ENCODE results near the gene FCRL1. TPM values are rescaled to one million over a fixed set of nuclear protein-coding genes. Genes with fewer than 3 reads are reported as not detected.

FCRL1 gene
- polyA plus RNA-seq, 1 of the 3 experiments (the other 2 are of a cell fraction), result not detected

DNA sequence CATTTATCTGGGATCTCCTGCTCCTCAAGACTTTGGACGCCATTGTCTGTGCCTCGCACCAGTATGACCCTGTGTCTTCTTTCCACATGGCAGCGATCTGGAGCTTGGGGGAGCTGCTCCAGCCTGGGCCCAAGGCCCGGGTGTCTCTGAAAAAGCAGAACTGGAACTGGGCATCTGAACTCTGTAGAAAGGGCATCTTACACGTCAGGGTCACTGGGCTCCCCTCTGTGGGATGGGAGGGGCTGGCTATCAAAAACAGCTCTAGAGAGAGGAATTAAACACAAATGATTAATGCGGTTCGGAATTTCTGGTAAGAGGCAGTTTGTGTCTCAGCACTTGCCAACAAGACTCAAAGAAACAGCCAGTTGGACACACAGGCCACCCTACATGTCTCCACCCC is 16.1 kb downstream of the FCRL1 start:
- no peak for DNase-seq
- H3K27me3 ChIP-seq (ENCODE audit: insufficient read depth), result no peaks in the 10 kb centered on the region; the same call in none of the 2 replicates
- no peaks in the 10 kb centered on the region for H4K20me1 ChIP-seq (ENCODE audit: insufficient read depth)
- H2AFZ ChIP-seq (ENCODE audit: low read depth), result no peak overlapping the region
- no peak overlapping the region for H3K4me2 ChIP-seq
- TF ChIP-seq RFX5 (IDR thresholded peaks at IDR 0.05; ENCODE audit: low read length) (no peak), SMC3 (IDR thresholded peaks at IDR 0.05; ENCODE audit: low read depth, low read length) (no peak), RXRA (IDR thresholded peaks at IDR 0.05; ENCODE audit: borderline replicate concordance, low read depth) (no peak), RAD21 (IDR thresholded peaks at IDR 0.05; ENCODE audit: low read length) (no peak), MEF2A (IDR thresholded peaks at IDR 0.05; ENCODE audit: borderline replicate concordance, low read depth) (no peak)
- no peak overlapping the region for H3K4me3 ChIP-seq (ENCODE audit: low read depth in 2 of 2, low read length in 1 of 2)
- no peaks in the 10 kb centered on the region for H3F3A ChIP-seq (replicated peaks; ENCODE audit: insufficient read depth)
- H3K79me2 ChIP-seq (ENCODE audit: insufficient read depth), result no peaks in the 10 kb centered on the region
- no peaks in the 10 kb centered on the region for H3K9me2 ChIP-seq
- POLR2A ChIA-PET, result no interaction called here
- no peaks in the 10 kb centered on the region for H3K36me3 ChIP-seq (replicated peaks in 1 of 2; ENCODE audit: control insufficient read depth in 1 of 2, insufficient read depth in 2 of 2, low read length in 1 of 2)
- no peak overlapping the region for H3K9ac ChIP-seq
- 0% methylated on average over 6 of the region's 7 CpGs for WGBS (ENCODE audit: low lambda C conversion rate)
- no peak overlapping the region for H3K27ac ChIP-seq (ENCODE audit: low read depth in 2 of 2, low read length in 1 of 2)
- CTCF ChIA-PET, result interaction anchor here (0.6 kb wide), 1 partner anchor 123 kb away, joined by 3 read pairs; no protein-coding TSS in a partner anchor
- H3K4me1 ChIP-seq (ENCODE audit: control insufficient read depth in 1 of 2, insufficient read depth in 2 of 2, low read depth in 1 of 2, low read length in 1 of 2), result no peaks in the 10 kb centered on the region
- H3K9me3 ChIP-seq, result no peaks in the 10 kb centered on the region

- Histone ChIP-seq H4K20me1 (ENCODE audit: insufficient read depth) (no peaks in the 10 kb centered on the region), H3K9me3 (no peaks in the 10 kb centered on the region), H3K4me1 (ENCODE audit: control insufficient read depth in 1 of 2, insufficient read depth in 2 of 2, low read depth in 1 of 2, low read length in 1 of 2) (no peaks in the 10 kb centered on the region), H2AFZ (ENCODE audit: low read depth) (no peak overlapping the region), H3K27me3 (ENCODE audit: insufficient read depth) (no peaks in the 10 kb centered on the region; the same call in none of the 2 replicates), H3K4me3 (ENCODE audit: low read depth in 2 of 2, low read length in 1 of 2) (no peak overlapping the region), H3K4me2 (no peak overlapping the region), H3F3A (replicated peaks; ENCODE audit: insufficient read depth) (no peaks in the 10 kb centered on the region), H3K9ac (no peak overlapping the region), H3K79me2 (ENCODE audit: insufficient read depth) (no peaks in the 10 kb centered on the region), H3K27ac (ENCODE audit: low read depth in 2 of 2, low read length in 1 of 2) (no peak overlapping the region), H3K9me2 (no peaks in the 10 kb centered on the region), H3K36me3 (replicated peaks in 1 of 2; ENCODE audit: control insufficient read depth in 1 of 2, insufficient read depth in 2 of 2, low read length in 1 of 2) (no peaks in the 10 kb centered on the region)
- DNase-seq, result no peak
- ChIA-PET CTCF (no interaction called here), POLR2A (no interaction called here)
- WGBS (ENCODE audit: low lambda C conversion rate), result 0% methylated on average over 1 of the region's 1 CpG
- no peak for TF ChIP-seq FOXJ3 (CRISPR knock-in tag; IDR thresholded peaks at IDR 0.05)
- no peak for TF ChIP-seq NFIC (IDR thresholded peaks at IDR 0.05; ENCODE audit: borderline replicate concordance)
- TF ChIP-seq, protein P1, sequence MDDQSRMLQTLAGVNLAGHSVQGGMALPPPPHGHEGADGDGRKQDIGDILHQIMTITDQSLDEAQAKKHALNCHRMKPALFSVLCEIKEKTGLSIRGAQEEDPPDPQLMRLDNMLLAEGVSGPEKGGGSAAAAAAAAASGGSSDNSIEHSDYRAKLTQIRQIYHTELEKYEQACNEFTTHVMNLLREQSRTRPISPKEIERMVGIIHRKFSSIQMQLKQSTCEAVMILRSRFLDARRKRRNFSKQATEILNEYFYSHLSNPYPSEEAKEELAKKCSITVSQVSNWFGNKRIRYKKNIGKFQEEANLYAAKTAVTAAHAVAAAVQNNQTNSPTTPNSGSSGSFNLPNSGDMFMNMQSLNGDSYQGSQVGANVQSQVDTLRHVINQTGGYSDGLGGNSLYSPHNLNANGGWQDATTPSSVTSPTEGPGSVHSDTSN (IDR thresholded peaks at IDR 0.05), result no peak
- no peak for TF ChIP-seq CTCF (IDR thresholded peaks at IDR 0.05)
- TF ChIP-seq RCOR1 (IDR thresholded peaks at IDR 0.05; ENCODE audit: low read length), result no peak
- no peak for TF ChIP-seq EZH2phosphoT487 (IDR thresholded peaks at IDR 0.05; ENCODE audit: borderline replicate concordance, low read depth)
- no peak for TF ChIP-seq FOSL2 (IDR thresholded peaks at IDR 0.05; ENCODE audit: borderline replicate concordance, low read depth)
- TF ChIP-seq, protein P2, sequence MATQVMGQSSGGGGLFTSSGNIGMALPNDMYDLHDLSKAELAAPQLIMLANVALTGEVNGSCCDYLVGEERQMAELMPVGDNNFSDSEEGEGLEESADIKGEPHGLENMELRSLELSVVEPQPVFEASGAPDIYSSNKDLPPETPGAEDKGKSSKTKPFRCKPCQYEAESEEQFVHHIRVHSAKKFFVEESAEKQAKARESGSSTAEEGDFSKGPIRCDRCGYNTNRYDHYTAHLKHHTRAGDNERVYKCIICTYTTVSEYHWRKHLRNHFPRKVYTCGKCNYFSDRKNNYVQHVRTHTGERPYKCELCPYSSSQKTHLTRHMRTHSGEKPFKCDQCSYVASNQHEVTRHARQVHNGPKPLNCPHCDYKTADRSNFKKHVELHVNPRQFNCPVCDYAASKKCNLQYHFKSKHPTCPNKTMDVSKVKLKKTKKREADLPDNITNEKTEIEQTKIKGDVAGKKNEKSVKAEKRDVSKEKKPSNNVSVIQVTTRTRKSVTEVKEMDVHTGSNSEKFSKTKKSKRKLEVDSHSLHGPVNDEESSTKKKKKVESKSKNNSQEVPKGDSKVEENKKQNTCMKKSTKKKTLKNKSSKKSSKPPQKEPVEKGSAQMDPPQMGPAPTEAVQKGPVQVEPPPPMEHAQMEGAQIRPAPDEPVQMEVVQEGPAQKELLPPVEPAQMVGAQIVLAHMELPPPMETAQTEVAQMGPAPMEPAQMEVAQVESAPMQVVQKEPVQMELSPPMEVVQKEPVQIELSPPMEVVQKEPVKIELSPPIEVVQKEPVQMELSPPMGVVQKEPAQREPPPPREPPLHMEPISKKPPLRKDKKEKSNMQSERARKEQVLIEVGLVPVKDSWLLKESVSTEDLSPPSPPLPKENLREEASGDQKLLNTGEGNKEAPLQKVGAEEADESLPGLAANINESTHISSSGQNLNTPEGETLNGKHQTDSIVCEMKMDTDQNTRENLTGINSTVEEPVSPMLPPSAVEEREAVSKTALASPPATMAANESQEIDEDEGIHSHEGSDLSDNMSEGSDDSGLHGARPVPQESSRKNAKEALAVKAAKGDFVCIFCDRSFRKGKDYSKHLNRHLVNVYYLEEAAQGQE (IDR thresholded peaks at IDR 0.05; ENCODE audit: low read depth, low read length), result no peak
- TF ChIP-seq SMC3 (IDR thresholded peaks at IDR 0.05; ENCODE audit: low read depth, low read length), result no peak
- TF ChIP-seq CHD2 (IDR thresholded peaks at IDR 0.05; ENCODE audit: low read length, partially characterized antibody), result no peak
- TF ChIP-seq, protein P3, sequence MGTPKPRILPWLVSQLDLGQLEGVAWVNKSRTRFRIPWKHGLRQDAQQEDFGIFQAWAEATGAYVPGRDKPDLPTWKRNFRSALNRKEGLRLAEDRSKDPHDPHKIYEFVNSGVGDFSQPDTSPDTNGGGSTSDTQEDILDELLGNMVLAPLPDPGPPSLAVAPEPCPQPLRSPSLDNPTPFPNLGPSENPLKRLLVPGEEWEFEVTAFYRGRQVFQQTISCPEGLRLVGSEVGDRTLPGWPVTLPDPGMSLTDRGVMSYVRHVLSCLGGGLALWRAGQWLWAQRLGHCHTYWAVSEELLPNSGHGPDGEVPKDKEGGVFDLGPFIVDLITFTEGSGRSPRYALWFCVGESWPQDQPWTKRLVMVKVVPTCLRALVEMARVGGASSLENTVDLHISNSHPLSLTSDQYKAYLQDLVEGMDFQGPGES (IDR thresholded peaks at IDR 0.05; ENCODE audit: low read depth, low read length), result no peak
- TF ChIP-seq, protein P4, sequence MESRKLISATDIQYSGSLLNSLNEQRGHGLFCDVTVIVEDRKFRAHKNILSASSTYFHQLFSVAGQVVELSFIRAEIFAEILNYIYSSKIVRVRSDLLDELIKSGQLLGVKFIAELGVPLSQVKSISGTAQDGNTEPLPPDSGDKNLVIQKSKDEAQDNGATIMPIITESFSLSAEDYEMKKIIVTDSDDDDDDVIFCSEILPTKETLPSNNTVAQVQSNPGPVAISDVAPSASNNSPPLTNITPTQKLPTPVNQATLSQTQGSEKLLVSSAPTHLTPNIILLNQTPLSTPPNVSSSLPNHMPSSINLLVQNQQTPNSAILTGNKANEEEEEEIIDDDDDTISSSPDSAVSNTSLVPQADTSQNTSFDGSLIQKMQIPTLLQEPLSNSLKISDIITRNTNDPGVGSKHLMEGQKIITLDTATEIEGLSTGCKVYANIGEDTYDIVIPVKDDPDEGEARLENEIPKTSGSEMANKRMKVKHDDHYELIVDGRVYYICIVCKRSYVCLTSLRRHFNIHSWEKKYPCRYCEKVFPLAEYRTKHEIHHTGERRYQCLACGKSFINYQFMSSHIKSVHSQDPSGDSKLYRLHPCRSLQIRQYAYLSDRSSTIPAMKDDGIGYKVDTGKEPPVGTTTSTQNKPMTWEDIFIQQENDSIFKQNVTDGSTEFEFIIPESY (IDR thresholded peaks at IDR 0.05; ENCODE audit: borderline replicate concordance, low read depth), result no peak
- no peak for TF ChIP-seq RAD21 (IDR thresholded peaks at IDR 0.05; ENCODE audit: low read length)
- TF ChIP-seq POLR2AphosphoS5 (IDR thresholded peaks at IDR 0.05; ENCODE audit: low read depth, low read length), result no peak
- no peak for TF ChIP-seq FOXM1 (IDR thresholded peaks at IDR 0.05; ENCODE audit: low read depth)
- no peak for TF ChIP-seq JUND (IDR thresholded peaks at IDR 0.05)
Observed at GRCh38 chr1:157799996-157800395, 19.9 kb downstream of the FCRL1 start.
